Activated CD8-positive, alpha-beta T cell treated with anti-CD3 and anti-CD28 coated beads for 36 hours (primary cell): ENCODE results near the gene NDRG2. TPM values are rescaled to one million over a fixed set of nuclear protein-coding genes. Genes with fewer than 3 reads are reported as not detected.
"Not testable (repeated sequence)": the region's sequence is repeated elsewhere in the genome, so short reads cannot be mapped to it uniquely, and the experiment has no call there.

Experiments used
- ATAC-seq: fragments of 200-7000 bp; cut with Tn5 transposase; one replicate; pipeline ENCODE4 v1.10.0; 2021; ENCODE audit warnings: mild to moderate bottlenecking, moderate library complexity
- CTCF ChIA-PET: fragments of 350-600 bp; sonication (Branson Sonifier 250); formaldehyde crosslinking; loops from one replicate; lab custom pipeline; 2021; ENCODE audit warnings: antibody characterized with exemption; lab: Charles Lee
- POLR2A ChIA-PET: fragments of 350-600 bp; sonication (Branson Sonifier 250); formaldehyde crosslinking; loops from one replicate; lab custom pipeline; 2021; ENCODE audit warnings: antibody characterized with exemption; lab: Charles Lee
- DNase-seq: peaks from one replicate; pipeline ENCODE4 v3.0.0-alpha.2; 2020
- H3K27ac Mint-ChIP-seq: one replicate; pipeline ENCODE4 v1.8.0; 2021; ENCODE audit warnings: mild to moderate bottlenecking, mixed read lengths
- H3K27me3 Mint-ChIP-seq: one replicate; pipeline ENCODE4 v1.8.0; 2021; ENCODE audit warnings: mixed read lengths
- H3K36me3 Mint-ChIP-seq: one replicate; pipeline ENCODE4 v1.8.0; 2021; ENCODE audit warnings: low read depth, mixed read lengths
- H3K4me1 Mint-ChIP-seq: one replicate; pipeline ENCODE4 v1.8.0; 2021; ENCODE audit warnings: low read depth, mixed read lengths
- H3K4me3 Mint-ChIP-seq: one replicate; pipeline ENCODE4 v1.8.0; 2021; ENCODE audit warnings: mild to moderate bottlenecking, moderate library complexity, mixed read lengths
- H3K9me3 Mint-ChIP-seq: one replicate; pipeline ENCODE4 v1.8.0; 2021; ENCODE audit warnings: mixed read lengths
- CTCF ChIP-seq: fragments of 200-600 bp; IDR thresholded peaks from one replicate; pipeline ENCODE4 v1.8.0; 2022; ENCODE audit warnings: antibody characterized with exemption, mild to moderate bottlenecking
- intact Hi-C: fragments of 100-400 bp; cut with micrococcal nuclease; formaldehyde crosslinking; loops from one replicate; pipeline ENCODE4 v1.10.0; 2022
- total RNA-seq, 2 experiments: library from RNA; stranded (reverse); gene quantifications; one replicate each; pipeline ENCODE4 v1.2.3, GENCODE V29; 2021

The NDRG2 gene
- total RNA-seq, 2 experiments from 2014 or later: 4.3 to 5.3 TPM

DNA sequence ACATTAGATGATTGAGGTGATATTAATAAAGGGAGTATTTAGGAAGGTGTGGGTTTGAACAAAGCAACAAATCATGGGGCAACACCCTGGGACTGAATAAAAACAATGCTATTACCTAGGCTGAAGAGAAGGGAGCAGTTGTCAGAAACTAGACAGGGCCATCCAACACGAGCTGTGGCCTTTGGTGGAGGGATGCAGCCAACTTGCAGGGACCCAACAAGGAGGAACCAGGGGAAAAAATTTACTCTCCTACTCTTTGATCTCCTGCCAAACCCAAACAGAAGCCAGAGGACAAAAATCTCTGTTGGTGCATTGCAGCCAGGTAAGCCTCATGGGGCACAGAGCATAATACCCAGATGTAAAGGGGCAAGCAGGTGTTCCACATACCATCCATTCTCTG, 13.7 kb downstream of the NDRG2 start:
- CTCF ChIA-PET: interaction anchor here (1.7 to 15.2 kb wide), 6 partner anchors 10 to 138 kb away, joined by 5 to 267 read pairs (median 213); partner anchors contain the start of genes RNASE7, SLC39A2, TMEM253 and ZNF219
- no peak for ATAC-seq
- no peak overlapping the region for H3K27ac Mint-ChIP-seq

GRCh38 chr14:21009721-21010120, 15.1 kb downstream of the NDRG2 start:
- ATAC-seq, intact Hi-C loops, H3K27ac Mint-ChIP-seq, H3K9me3 Mint-ChIP-seq, POLR2A ChIA-PET, DNase-seq, H3K4me3 Mint-ChIP-seq, H3K36me3 Mint-ChIP-seq, H3K4me1 Mint-ChIP-seq: not testable (repeated sequence)
- peaks cover 12% of the 10 kb centered on the region for H3K27me3 Mint-ChIP-seq
- CTCF ChIA-PET: interaction anchor here (1.5 to 12.4 kb wide), 4 partner anchors 9 to 38 kb away, joined by 6 to 218 read pairs (median 110); partner anchors contain the start of genes RNASE7 and SLC39A2

More for the DNA sequence above, 13.7 kb downstream of the NDRG2 start:
- no peak for TF ChIP-seq CTCF
- no peak for DNase-seq
- no peaks in the 10 kb centered on the region for H3K4me1 Mint-ChIP-seq
- H3K4me3 Mint-ChIP-seq: no peak overlapping the region
- POLR2A ChIA-PET: interaction anchor here (0.9 to 1.2 kb wide), 3 partner anchors 29 to 93 kb away, joined by 3 read pairs; no protein-coding TSS in a partner anchor
- intact Hi-C loops: no loop called here
- H3K36me3 Mint-ChIP-seq: no peaks in the 10 kb centered on the region
- no peaks in the 10 kb centered on the region for H3K9me3 Mint-ChIP-seq
- H3K27me3 Mint-ChIP-seq: peaks cover 12% of the 10 kb centered on the region

- H3K27ac Mint-ChIP-seq: no peak overlapping the region
- H3K36me3 Mint-ChIP-seq: no peaks in the 10 kb centered on the region
- CTCF ChIA-PET: interaction anchor here (0.5 to 12.6 kb wide), 3 partner anchors 12 to 89 kb away, joined by 4 to 208 read pairs (median 5); no protein-coding TSS in a partner anchor
- H3K9me3 Mint-ChIP-seq: no peaks in the 10 kb centered on the region
- no peak overlapping the region for H3K4me3 Mint-ChIP-seq
- ATAC-seq (no peak), DNase-seq (no peak)
- POLR2A ChIA-PET: no interaction called here
- H3K27me3 Mint-ChIP-seq: no peaks in the 10 kb centered on the region
- intact Hi-C loops: no loop called here
- H3K4me1 Mint-ChIP-seq: no peaks in the 10 kb centered on the region
- no peak for TF ChIP-seq CTCF
Observed at GRCh38 chr14:21003788-21004346, 21.0 kb downstream of the NDRG2 start.

GRCh38 chr14:21001218-21001617, 23.6 kb downstream of the NDRG2 start:
- no peak for TF ChIP-seq CTCF
- Mint-ChIP-seq H3K27me3 (no peaks in the 10 kb centered on the region), H3K4me1 (peaks cover 3% of the 10 kb centered on the region), H3K27ac (no peak overlapping the region), H3K4me3 (no peak overlapping the region), H3K36me3 (peaks cover 7% of the 10 kb centered on the region), H3K9me3 (no peaks in the 10 kb centered on the region)
- no peak for ATAC-seq
- no peak for DNase-seq
- CTCF ChIA-PET: interaction anchor here (1.3 to 12.6 kb wide), 2 partner anchors 14 to 29 kb away, joined by 3 to 208 read pairs; no protein-coding TSS in a partner anchor
- POLR2A ChIA-PET: no interaction called here
- intact Hi-C loops: no loop called here

GRCh38 chr14:20999591-20999990, 25.3 kb downstream of the NDRG2 start:
- ChIA-PET CTCF (interaction anchor here (1.4 to 12.6 kb wide), 5 partner anchors 16 to 94 kb away, joined by 3 to 208 read pairs (median 7); no protein-coding TSS in a partner anchor), POLR2A (interaction anchor here (1.0 to 1.7 kb wide), 3 partner anchors 10 to 90 kb away, joined by 3 to 4 read pairs (median 4); partner anchors contain the start of gene METTL17)
- no peak for TF ChIP-seq CTCF
- intact Hi-C loops: no loop called here
- Mint-ChIP-seq H3K27ac (no peak overlapping the region), H3K36me3 (peaks cover 23% of the 10 kb centered on the region), H3K4me1 (peaks cover 7% of the 10 kb centered on the region), H3K9me3 (no peaks in the 10 kb centered on the region), H3K4me3 (no peak overlapping the region), H3K27me3 (no peaks in the 10 kb centered on the region)
- DNase-seq: no peak
- no peak for ATAC-seq
